Activated CD4-positive, alpha-beta T cell treated with anti-CD3 and anti-CD28 coated beads, Interleukin-2, amount 50 U/mL, for 48 hours (primary cell): ENCODE data around the gene DSCAM.
"Not testable (repeated sequence)": the region's sequence is repeated elsewhere in the genome, so short reads cannot be mapped to it uniquely, and the experiment has no call there.

Source experiments
- DNase-seq, 2 experiments: peaks; one replicate each; pipeline ENCODE4 v3.0.0-alpha.2; 2020

Gene DSCAM

DNA sequence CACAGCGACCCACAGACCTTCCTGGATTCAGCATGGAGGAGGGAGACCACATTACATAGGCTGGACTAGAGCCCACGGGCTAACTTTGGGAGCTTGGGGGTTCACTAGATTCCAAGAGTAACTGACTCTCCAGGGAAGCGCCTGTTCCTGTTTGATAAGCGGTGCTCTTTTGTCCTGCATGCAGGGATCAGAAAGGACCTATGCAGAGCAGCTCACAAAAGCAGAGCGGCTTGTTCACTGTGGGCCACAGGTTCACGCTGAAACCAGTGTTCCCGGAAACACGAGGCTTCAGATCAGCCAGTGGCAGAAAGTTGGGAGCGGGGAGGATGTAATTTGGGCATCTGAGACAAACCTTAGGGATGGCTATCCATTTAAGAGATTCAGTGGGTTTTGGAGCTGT, 575.8 kb downstream of the DSCAM start:
- no peak for DNase-seq

DNA sequence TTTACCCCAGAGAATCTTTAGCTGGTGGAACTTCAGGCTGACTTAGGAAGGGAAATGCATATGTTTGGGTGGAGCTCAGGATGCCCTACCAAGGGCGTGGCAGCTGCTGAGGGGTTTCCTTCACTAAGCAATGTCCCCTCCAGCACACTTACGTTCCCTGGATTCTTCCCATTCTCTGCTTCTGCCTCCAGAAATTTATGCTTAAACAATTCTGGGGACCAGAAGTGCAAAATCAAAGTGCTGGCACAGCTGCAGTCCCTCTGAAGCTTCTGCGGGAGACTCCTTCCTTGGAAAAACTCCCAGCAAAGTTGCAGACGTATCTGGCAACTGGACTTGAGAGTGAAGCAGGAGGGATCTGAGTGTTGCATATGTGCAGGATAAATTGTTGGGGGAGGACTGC, 576.9 kb downstream of the DSCAM start:
- DNase-seq: no peak

DNA sequence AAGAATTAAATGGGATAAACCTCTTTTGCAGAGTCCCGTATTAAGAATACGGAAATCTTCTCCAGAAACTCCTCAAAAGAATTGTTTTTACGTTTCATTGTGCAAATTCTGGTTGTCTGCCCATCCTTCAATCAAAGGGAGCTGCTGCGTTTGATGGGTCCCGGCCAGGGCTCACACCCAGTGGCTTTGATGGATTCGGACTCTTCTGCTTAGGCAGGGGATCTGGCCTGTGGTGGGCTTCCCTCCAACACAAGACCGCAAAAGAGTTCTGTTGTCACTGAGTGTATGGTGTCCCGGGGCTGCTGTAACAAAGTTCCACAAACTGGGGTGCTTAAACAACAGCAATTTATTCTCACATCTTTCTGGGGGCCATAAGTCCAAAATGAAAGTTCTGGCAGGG, 577.7 kb downstream of the DSCAM start:
- DNase-seq: no peak

DNA sequence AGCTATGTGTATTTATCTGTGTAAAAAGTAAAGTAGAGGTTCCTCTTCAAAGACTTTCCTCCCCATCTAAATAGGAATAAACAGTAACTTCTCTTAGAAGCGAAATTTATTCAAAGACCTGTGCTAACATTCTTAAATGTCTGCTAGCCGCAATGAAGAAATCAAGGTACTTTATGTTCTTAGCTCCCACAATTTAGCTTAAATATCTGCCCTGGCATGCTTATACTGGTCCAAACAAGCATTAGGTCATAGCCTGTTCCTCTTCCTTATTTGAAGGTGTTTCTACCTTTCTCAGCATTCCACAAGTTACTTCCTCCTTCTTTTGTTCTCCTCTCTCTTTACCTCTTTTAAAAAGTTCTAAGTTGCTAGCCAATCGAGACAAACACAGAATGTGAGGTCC, 588.5 kb downstream of the DSCAM start:
- not testable (repeated sequence) for DNase-seq

DNA sequence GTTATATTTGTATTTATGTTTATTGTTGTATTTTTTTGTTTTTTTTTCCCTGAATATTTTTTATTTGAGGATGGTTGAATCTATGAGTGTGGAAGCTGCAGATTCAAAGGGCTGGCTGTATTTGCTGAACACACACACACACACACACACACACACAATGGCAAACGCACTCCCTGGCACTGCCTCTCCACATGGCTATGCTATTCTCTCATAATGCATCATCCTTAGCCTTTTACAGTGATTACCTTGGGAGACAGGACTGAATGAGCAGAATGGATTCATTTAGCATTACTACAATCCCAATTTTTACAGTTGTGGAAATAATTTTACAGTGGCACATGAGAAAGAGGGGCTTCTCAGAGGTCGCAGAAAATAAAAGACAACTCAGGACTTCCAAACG, 589.6 kb downstream of the DSCAM start:
- no peak for DNase-seq

DNA sequence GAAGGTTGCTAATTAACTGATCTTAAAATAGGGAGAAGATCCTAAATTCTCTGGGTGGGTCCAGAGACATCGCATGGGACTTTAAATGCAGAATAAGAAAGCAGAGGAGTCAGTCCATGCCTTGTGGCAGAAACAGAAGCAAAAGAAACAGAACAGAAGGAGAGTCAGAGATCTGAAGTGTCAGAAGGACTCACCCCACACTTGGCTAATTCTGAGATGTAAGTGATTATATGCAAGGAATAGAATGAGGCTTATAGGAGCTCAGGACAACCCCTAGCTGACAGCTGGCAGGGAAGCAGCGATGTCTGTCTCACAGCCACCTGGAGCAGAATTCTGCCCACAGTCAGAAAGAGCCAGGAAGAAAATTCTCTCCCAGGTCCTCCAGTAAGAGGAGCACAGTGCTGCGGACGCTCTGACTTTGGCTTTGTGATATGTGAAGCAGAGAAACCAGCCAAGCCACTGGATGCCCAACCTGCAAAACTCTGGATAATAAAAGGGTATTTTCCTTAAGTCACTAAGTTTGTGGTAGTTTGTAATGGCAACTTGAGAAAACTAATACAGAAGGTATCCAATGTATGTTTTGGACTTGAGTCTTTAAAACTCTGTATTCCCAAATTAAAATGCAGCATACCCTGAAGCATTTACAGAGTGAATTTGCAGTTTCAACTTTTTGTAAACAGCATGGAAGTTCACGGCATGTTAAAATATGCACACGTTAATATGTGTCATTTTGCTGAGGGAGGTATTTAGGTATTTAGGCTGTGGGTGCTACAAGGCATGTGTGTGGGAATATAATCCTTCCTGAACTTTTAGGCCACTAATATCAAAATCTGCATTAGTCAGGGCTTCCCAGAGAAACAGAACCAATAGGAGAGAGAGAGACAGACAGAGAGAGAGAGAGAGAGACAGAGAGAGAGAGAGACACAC, 591.2 kb downstream of the DSCAM start:
- no peak for DNase-seq

DNA sequence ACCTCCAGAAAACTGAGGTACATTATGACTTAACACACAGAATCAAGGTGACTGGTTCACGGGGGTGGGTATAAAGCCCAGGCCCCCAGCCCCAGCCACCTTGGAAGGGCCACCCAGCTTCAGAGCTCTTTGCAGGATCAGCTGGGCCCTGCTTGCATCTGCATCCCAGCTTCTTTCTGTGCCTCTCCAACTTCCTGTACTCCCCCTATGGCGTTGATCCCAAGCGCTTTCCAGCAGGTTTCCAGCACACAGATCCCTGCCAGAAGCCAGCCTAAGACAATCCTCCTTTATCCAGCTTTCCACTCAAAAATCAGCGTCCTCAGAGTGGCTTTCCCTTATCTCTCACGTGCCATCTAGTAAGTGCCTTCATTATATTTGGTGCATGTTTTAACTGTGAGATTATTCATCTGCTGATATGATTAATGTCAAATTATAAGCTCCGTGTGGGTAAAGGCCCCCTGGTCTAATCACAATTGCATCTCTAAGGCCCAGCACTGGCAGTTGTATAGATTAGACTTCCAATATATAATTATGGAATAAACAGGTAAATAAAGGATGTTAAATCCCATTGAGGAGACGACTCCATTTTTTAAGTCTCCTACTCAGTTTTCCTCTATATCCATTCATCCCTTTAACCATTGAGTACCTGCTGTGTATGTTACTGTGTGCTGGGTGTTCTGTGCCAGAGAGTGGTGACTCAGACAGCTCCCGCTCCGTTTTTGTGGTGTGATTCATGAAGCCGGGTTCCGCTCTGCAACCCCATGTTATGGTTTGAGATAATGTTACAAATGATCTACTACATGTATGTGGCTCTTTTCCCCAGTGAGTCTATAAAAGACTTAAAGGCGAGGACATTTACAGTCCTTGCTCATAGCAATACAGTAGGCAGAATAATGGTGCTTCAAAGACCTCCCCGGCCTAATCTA, 592.2 kb downstream of the DSCAM start:
- DNase-seq: no peak

DNA sequence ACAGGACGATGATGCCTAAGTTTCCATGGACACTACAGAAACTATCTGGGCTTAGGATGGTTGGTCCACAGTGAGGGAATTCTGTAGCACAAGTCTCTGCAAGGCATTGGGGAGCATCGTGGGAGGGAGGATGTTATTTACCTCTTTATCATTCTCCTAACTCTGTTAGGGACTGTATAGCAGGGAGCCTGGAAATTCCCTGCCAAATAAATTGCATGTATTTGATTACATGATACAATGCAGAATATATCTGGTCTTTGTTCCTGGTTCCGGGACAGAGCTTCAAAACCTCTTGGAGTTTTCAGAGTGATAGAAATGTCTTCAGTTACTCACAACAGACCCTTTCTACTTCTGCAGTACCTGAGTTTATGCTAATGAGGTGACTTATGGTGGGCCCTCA, 593.8 kb downstream of the DSCAM start:
- DNase-seq: no peak

DNA sequence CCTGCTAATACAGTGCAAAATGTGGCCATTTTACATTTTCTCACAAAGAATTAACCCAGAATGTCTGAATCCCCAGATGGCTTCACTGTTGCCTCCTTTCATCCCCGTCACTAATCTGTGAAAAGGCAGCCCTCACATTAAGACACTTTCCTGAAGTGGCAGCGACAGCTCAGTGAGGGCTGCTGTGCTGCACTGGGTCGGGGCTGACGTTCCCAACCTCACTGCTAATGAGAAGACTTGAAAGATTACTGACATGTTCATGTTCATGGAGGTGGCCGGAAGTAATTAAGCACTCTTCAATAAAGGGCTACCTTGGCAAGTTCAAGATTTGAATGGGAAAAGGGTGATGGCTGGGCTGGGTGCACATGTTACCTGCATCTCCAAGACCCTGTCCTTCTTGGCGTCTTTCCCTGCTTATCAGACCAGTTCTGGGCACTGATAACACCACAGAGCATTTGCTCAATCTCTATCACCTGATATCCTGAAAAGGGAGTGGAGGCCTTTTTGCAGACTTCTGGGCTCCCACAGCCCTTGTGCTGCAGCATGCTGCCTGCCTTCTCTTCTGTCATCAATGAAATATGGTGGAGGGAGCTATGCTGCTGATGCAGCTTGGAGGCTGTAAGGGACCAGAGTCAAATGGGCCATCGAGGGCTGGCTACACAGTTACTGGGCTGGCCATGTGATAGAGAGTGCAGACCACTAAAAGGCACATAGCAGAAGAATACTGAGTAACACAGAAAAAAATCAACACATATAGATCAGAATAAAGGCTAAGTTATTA, 596.3 kb downstream of the DSCAM start:
- no peak for DNase-seq

DNA sequence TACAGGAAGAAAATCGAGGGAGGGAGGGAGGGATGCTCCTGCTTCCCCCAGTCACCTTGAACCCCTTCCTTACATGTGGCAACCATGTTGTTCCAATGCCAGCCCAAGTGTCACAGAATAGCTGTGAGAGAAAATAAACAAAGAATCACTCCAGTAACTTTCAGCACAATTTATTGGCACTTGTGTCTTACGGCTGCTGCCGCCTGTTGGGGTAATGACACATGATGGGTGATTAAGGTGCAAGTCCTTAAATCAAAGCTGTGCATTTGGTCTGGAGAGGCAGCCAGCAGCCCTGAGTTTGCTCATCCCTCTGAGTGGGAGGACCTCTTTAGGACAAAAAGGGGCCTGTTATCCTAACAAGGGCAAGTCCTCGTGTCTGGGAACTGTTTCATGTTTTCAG, 602.0 kb downstream of the DSCAM start:
- no peak for DNase-seq

DNA sequence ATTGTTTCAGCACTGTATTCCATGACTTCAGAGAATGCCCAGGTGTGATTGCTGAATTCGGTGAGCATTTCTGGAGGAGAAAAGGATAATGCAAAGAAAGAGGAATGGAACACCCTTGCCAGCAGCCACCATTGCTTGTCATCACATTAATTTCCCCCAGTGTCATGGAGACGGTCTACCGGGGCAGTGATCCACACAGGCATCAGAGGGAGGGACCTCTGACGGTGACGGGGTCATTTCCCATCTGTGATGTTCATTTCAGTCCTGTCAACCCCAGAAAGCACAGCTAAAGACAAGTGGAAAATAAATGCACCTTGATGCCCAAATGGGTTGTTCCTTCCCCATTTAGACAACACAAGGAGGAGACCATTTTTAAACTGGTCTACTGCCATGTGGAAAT, 603.3 kb downstream of the DSCAM start:
- no peak for DNase-seq

DNA sequence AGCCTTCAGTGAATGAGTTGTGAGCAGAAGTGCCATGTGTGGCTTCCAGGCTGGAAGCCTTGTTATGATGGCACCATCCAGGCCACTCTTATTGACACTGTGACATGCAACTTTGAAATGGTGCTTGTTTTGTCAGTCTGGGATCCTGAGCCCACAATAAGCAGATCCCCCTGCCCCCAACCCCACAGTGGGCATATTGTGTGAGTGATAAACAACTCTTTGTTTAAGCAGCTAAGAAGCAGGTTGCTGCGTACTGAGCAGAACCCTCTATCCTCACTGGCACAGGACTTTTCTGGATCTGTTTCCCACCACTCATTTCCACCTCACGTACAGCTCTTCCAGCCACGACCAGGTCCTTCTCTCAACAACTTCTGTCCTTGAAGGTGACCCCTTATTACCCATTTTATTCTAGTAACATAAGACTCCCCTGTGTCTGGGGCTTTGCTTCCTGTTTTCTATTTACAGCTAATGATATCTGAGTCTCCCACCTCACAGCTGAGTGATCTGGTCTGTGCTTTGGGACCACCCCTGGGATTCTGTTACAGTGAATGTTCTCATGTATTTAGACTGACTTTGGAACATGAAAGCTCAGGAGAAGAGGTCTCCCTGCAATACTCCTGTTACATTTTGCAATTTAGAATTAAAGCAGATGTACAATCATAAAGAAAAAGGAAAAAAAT, 604.2 kb downstream of the DSCAM start:
- DNase-seq: no peak

DNA sequence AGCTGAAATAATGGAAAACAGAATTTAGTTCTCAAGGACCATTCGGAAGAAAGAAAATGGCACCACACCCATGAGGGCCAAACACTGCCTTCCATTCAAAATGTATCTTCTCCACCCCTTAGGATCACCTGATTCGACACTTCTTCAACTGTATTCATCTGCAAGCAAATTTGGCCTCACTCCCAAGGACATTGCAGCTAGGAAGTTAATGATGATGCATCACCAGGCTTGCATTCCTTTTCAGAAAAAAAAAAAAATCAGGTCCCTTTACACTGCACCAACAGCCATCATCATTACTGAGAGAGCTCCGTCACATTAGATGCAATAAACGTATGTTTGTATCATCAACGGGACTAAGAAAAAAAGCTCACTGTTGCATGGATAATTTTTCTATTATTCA, 611.4 kb downstream of the DSCAM start:
- no peak for DNase-seq

DNA sequence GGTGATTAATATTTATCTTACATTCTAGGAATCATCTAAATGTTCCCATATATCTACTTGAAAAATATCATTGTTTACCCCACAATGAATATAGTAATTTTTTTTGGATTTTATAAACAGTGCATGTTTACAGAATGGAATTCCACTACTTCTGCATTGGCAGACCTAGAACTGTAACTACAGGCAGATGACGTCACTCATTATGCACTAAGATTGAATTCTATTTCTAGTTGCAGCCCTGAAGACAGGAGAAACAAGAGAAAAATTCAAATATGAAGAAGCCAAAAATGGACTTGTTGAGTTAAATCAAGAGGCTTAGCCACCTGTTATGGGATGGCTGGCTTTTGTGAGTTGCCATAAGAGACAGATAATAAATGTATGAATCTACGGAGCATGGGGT, 615.0 kb downstream of the DSCAM start:
- no peak for DNase-seq

DNA sequence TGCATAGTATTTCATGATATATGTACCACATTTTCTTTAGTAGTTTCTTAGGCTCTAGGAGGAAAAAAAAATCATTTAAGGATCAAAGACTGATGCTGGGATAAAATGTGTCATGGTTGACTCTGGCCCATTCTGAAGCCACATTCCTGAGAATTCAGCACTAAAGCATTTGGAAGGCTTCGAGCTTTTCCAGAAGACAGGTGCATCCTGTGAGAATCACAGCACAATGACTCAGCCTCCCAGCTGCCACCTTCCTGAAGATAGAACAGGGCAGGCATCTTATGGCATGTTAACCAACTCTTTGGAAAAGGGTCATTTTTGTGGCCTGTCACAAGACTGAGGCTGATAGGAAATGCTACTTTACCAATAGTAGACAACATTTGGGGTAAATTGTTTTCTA, 619.9 kb downstream of the DSCAM start:
- DNase-seq: no peak

DNA sequence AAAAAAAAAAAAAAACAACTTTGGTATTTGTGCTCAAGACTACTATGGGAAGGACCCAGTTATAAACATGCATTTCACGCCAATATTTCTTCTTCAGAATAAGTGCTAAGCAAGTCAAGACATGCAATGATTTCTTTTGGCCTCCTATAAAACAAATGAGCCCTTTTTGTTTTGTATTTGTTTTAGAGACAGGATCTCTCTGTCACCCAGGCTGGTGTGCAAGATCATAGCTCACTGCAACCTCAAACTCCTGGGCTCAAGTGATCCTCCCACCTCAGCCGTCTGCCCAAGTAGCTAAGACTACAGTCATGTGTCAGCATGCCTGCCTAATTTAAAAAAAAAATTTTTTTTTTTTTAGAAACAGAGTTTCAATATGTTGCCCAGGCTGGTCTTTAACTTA, 631.0 kb downstream of the DSCAM start:
- no peak for DNase-seq

DNA sequence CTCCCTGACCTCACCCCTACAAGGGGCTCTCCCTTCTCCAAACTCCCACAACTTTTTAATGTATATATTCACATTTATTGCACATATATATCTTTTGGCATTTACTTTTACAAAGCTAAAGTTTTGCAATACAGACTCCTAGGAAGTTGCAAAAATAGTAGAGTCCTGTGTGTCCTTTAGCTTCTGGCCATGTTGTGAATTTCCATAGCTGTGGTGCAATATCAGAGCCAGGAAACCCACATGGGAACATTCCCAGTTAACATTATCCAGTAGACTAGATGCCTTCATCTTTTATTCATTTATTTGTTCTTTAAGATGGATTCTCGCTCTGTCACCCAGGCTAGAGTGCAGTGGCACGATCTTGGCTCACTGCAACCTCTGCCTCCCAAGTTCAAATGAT, 636.7 kb downstream of the DSCAM start:
- no peak for DNase-seq

DNA sequence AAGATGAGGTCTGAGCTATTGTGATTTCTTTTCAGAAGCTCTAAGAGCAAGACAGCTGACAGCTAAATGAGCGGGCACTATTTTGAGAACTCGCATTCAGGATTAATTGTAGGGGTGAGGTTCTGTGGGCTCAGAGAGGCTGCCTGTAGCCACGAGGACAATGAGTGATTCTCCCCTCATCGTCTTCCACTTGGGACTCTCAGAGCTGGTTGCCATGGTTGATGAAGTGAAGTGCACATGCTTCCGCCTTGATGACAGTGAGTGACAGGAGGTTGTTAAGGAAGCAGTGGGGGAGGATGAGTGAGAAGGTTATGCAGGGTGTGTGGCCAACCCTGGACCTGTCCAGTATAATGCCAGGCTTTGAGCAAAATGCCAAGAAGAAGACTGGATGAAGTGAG, 638.0 kb downstream of the DSCAM start:
- no peak for DNase-seq

DNA sequence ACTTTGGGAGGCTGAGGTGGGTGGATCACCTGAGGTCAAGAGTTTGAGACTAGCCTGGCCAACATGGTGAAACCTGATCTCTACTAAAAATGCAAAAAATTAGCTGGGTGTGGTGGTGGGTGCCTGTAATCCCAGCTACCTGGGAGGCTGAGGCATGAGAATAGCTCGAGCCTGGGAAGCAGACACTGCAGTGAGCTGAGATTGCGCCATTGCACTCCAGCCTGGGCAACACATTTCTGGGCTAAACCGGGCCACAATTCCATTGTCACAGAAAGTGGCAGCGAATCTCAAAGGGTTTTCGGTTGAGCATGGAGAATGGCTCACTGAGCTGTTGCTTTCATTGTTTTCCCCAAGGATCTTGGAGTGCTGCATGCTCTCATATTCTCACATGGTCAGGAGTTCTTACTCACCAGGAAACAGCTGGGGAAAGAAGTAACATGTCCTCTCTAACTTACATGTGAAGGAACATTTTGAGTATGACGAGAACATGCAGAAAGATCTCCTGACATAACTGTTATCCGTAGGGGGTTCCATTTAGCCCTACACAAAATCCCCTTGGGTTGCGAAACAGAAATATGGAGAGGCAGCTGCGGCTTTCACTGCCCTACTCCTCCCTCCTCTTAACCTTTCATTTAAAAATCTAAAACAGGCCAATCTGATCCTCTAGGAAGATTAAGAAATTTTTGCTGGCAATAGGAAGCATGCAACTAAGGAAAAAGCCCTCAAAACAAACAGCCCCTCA, 638.6 kb downstream of the DSCAM start:
- no peak for DNase-seq

DNA sequence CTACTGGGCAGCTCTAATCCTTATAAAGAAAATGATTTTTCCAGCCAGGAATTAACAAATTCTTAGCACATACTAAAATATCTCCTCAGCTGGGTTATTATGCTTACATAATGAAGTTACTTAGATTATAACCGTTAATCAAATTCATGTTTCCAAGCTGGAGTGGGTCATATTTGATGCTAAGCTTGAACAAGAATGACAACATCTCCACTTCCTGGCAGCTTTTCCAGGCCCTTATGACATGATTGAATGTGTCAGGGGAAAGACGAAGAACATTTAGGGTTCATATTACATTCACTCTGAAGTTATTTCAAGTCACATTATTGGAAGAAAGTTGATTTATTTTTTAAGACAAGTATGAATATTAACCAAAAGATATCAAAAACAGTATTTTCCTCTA, 646.0 kb downstream of the DSCAM start:
- no peak for DNase-seq

DNA sequence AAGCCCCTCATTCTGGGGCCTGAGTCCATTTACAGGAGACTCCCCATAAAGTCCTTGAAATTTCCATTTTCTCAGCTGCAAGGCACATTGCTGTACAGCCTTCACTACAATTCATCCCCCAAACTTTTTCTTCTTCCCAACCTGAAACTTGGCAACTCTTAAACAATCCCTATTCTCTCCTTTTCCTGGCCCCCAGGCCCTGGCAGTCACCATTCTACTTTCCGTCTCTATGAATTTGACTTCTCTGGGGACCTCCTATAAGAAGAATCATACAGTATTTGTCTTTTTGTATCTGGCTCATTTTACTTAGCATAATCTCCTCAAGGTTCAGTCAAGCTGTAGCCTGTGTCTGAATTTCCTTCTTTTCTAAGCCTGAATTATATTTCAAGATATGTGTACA, 646.8 kb downstream of the DSCAM start:
- DNase-seq: no peak
